Measurements from ENCODE around the gene FIGLA.

The FIGLA gene

DNA sequence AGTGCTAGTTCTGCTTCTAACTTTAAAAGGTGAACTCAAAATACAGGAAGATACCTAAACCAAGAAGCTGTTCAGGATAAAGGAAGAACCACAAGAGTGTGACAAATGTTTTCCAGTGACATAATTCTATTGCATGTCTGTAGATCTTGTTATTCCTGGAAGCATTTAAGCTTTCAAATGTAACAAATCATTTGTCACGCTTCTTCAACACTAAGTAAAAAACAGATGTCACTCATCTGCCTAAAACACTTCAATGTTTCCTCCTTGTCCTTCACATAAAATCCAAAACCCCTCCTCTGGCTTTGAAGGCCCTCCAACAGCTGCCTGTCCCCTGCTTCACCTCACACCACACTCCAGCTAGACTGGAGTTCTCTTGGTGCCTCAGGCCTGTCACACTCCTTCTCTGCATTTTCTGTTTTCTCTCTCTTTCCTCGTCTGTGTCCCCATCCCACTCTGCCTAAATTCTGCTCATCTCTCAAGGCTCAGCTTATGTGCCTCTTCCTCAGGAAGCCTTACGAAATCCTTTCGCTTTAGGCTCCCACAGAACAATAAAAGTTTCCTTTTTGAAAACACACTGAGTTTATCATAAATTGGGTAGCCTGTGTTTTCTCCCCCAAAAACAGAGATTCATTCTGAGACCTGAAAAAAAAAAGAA is 36.4 kb upstream of the FIGLA start:
- TF ChIP-seq, protein P1, sequence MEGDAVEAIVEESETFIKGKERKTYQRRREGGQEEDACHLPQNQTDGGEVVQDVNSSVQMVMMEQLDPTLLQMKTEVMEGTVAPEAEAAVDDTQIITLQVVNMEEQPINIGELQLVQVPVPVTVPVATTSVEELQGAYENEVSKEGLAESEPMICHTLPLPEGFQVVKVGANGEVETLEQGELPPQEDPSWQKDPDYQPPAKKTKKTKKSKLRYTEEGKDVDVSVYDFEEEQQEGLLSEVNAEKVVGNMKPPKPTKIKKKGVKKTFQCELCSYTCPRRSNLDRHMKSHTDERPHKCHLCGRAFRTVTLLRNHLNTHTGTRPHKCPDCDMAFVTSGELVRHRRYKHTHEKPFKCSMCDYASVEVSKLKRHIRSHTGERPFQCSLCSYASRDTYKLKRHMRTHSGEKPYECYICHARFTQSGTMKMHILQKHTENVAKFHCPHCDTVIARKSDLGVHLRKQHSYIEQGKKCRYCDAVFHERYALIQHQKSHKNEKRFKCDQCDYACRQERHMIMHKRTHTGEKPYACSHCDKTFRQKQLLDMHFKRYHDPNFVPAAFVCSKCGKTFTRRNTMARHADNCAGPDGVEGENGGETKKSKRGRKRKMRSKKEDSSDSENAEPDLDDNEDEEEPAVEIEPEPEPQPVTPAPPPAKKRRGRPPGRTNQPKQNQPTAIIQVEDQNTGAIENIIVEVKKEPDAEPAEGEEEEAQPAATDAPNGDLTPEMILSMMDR (IDR thresholded peaks at IDR 0.05; ENCODE audit: low read depth, low read length, poor library complexity, severe bottlenecking) = no peak
- TF ChIP-seq EZH2phosphoT487 (IDR thresholded peaks at IDR 0.05; ENCODE audit: borderline replicate concordance, low read length) = no peak
- Histone ChIP-seq H4K20me1 (ENCODE audit: control insufficient read depth, insufficient read depth, low read depth, low read length) (no peaks in the 10 kb centered on the region), H3K4me2 (ENCODE audit: low read length) (no peak overlapping the region), H3K4me3 (ENCODE audit: low read length) (no peak overlapping the region), H3K27me3 (ENCODE audit: control insufficient read depth, low read length) (peaks cover 10% of the 10 kb centered on the region), H3K9me2 (replicated peaks; ENCODE audit: control insufficient read depth, low read length) (no peaks in the 10 kb centered on the region), H3K79me2 (ENCODE audit: control insufficient read depth, low read length) (no peaks in the 10 kb centered on the region), H3K9me3 (ENCODE audit: control insufficient read depth, insufficient read depth, low read length) (no peaks in the 10 kb centered on the region), H3K36me3 (ENCODE audit: control insufficient read depth, low read length) (no peaks in the 10 kb centered on the region), H3K27ac (ENCODE audit: low read depth, low read length) (no peak overlapping the region), H3K4me1 (ENCODE audit: control insufficient read depth, low read length) (no peaks in the 10 kb centered on the region), H3F3A (ENCODE audit: control insufficient read depth, insufficient read depth) (no peaks in the 10 kb centered on the region)

DNA sequence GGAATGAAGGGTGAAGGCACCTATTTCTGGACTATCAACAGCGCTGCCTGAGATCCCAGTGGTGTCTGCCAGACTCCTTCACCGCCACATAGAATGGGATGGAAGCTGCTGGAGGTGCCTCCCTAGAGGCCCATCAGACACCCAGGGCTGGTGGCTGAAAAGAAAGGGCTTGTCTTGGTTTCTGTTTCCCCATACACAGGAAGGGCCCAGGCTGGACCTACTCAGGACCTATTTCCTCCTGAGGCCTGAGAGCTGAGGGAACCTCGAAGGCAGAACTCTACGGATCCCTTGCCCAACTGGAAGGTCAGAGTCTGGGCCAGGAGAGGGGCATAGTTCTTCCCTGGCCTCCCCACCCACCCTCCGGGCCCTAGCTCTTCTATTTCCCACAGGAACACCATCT is 32.8 kb upstream of the FIGLA start:
- Histone ChIP-seq H3K27me3 (ENCODE audit: control insufficient read depth, low read length) (peaks cover 3% of the 10 kb centered on the region; the same call in 1 of the 2 replicates), H3K36me3 (ENCODE audit: control insufficient read depth, low read length) (no peaks in the 10 kb centered on the region), H3K27ac (ENCODE audit: low read depth, low read length) (no peak overlapping the region), H4K20me1 (ENCODE audit: control insufficient read depth, insufficient read depth, low read depth, low read length) (no peaks in the 10 kb centered on the region), H3K79me2 (ENCODE audit: control insufficient read depth, low read length) (no peaks in the 10 kb centered on the region), H3K9me3 (ENCODE audit: control insufficient read depth, insufficient read depth, low read length) (no peaks in the 10 kb centered on the region), H3K4me1 (ENCODE audit: control insufficient read depth, low read length) (no peaks in the 10 kb centered on the region), H3K4me2 (ENCODE audit: low read length) (no peak overlapping the region), H3K4me3 (ENCODE audit: low read length) (no peak overlapping the region), H3K9me2 (replicated peaks; ENCODE audit: control insufficient read depth, low read length) (no peaks in the 10 kb centered on the region), H3F3A (ENCODE audit: control insufficient read depth, insufficient read depth) (no peaks in the 10 kb centered on the region)
- TF ChIP-seq, protein P1 (IDR thresholded peaks at IDR 0.05; ENCODE audit: low read depth, low read length, poor library complexity, severe bottlenecking) = no peak
- no peak for TF ChIP-seq EZH2phosphoT487 (IDR thresholded peaks at IDR 0.05; ENCODE audit: borderline replicate concordance, low read length)

DNA sequence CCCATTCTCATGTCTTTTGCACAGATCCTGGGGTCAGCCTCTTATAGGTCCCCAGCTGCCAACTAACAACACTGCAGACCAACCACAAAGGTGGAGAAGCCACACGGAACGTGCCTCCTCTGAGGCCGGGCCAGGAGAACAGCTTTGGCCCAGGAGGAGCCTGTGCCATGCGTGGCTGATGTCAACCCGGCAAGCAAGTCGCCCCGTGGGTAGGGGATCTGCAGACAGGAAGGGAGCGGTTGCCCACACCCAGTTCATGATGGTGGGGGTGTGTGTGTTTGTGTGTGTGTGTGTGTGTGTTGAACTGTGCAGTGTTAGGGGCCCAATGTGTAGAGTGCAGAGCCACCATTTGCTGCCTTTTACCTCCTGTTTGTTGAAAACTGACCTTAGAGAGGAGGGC is 32.4 kb upstream of the FIGLA start:
- Histone ChIP-seq H3K9me3 (ENCODE audit: control insufficient read depth, insufficient read depth, low read length) (no peaks in the 10 kb centered on the region), H4K20me1 (ENCODE audit: control insufficient read depth, insufficient read depth, low read depth, low read length) (no peaks in the 10 kb centered on the region), H3F3A (ENCODE audit: control insufficient read depth, insufficient read depth) (no peaks in the 10 kb centered on the region), H3K79me2 (ENCODE audit: control insufficient read depth, low read length) (no peaks in the 10 kb centered on the region), H3K36me3 (ENCODE audit: control insufficient read depth, low read length) (no peaks in the 10 kb centered on the region), H3K4me1 (ENCODE audit: control insufficient read depth, low read length) (no peaks in the 10 kb centered on the region), H3K9me2 (replicated peaks; ENCODE audit: control insufficient read depth, low read length) (no peaks in the 10 kb centered on the region), H3K27ac (ENCODE audit: low read depth, low read length) (no peak overlapping the region), H3K27me3 (ENCODE audit: control insufficient read depth, low read length) (no peaks in the 10 kb centered on the region), H3K4me3 (ENCODE audit: low read length) (no peak overlapping the region), H3K4me2 (ENCODE audit: low read length) (no peak overlapping the region)
- TF ChIP-seq EZH2phosphoT487 (IDR thresholded peaks at IDR 0.05; ENCODE audit: borderline replicate concordance, low read length) = no peak
- TF ChIP-seq, protein P1 (IDR thresholded peaks at IDR 0.05; ENCODE audit: low read depth, low read length, poor library complexity, severe bottlenecking) = no peak

Data from DOHH2 (cell line).